ENCODE results near the gene IFNL2.
A peak's percentile ranks its signal among the peaks of the same experiment; 100 is the strongest.
"Not testable (repeated sequence)": the region's sequence is repeated elsewhere in the genome, so short reads cannot be mapped to it uniquely, and the experiment has no call there.

The IFNL2 gene

GRCh38 chr19:39244410-39245100 lies 23.6 kb upstream of the IFNL2 start, which contains the start of gene IFNL3:
Gene IFNL3 (minus strand): TSS chr19:39245006. CDS start chr19:39244967, 39 bp downstream.
- not testable (repeated sequence) for H3K23ac ChIP-seq (ENCODE audit: low read depth, low read length, poor library complexity); H4K91ac ChIP-seq (ENCODE audit: low read depth, low read length, poor library complexity); H2BK120ac ChIP-seq (ENCODE audit: low read depth, low read length); H3K4me3 ChIP-seq (ENCODE audit: low read length in 2 of 2); H3K9me3 ChIP-seq (replicated peaks in 1 of 2; ENCODE audit: control insufficient read depth in 2 of 2, insufficient read depth in 1 of 2, low read depth in 1 of 2, low read length in 2 of 2); H3K9ac ChIP-seq (ENCODE audit: low read depth, low read length, poor library complexity); H3K4me1 ChIP-seq (ENCODE audit: control insufficient read depth in 2 of 2, insufficient read depth in 1 of 2, low read depth in 1 of 2, low read length in 2 of 2); H3K18ac ChIP-seq (ENCODE audit: low read length); DNase-seq (ENCODE audit: low spot score); H3K79me1 ChIP-seq (ENCODE audit: low read depth, low read length); H2BK5ac ChIP-seq (ENCODE audit: low read length); H3K4ac ChIP-seq (ENCODE audit: low read length); H4K8ac ChIP-seq (ENCODE audit: low read depth, low read length); H3K27ac ChIP-seq (replicated peaks; ENCODE audit: low read length); H3K14ac ChIP-seq (ENCODE audit: low read length); H2AK5ac ChIP-seq (ENCODE audit: low read depth, low read length); H2BK12ac ChIP-seq (ENCODE audit: low read length); H3K4me2 ChIP-seq (ENCODE audit: insufficient read depth, low read length, poor library complexity, severe bottlenecking); H2AFZ ChIP-seq (ENCODE audit: low read length); H3K36me3 ChIP-seq (replicated peaks in 1 of 2; ENCODE audit: control insufficient read depth in 2 of 2, insufficient read depth in 2 of 2, low read length in 2 of 2); H2BK15ac ChIP-seq (ENCODE audit: low read length)
- peaks cover 19 to 34% (median 28%) of the 10 kb centered on the region in 3 experiments for H3K27me3 ChIP-seq (ENCODE audit: control insufficient read depth in 3 of 3, insufficient read depth in 3 of 3, low read depth in 1 of 3, low read length in 3 of 3)
- no CpG with 5 or more reads among the region's 12 CpGs for WGBS, 2 donors (ENCODE audit: extremely low coverage in 2 of 2, insufficient read length in 2 of 2, insufficient replicate concordance in 1 of 2)

GRCh38 chr19:39245166-39245565 lies 23.0 kb upstream of the IFNL2 start:
- not testable (repeated sequence) for H2BK120ac ChIP-seq (ENCODE audit: low read depth, low read length); H3K4ac ChIP-seq (ENCODE audit: low read length); H3K4me1 ChIP-seq (ENCODE audit: control insufficient read depth in 2 of 2, insufficient read depth in 1 of 2, low read depth in 1 of 2, low read length in 2 of 2); DNase-seq (ENCODE audit: low spot score); H2BK15ac ChIP-seq (ENCODE audit: low read length); H3K14ac ChIP-seq (ENCODE audit: low read length); H3K4me2 ChIP-seq (ENCODE audit: insufficient read depth, low read length, poor library complexity, severe bottlenecking); H4K91ac ChIP-seq (ENCODE audit: low read depth, low read length, poor library complexity); H2BK5ac ChIP-seq (ENCODE audit: low read length); H3K27ac ChIP-seq (replicated peaks; ENCODE audit: low read length); H4K8ac ChIP-seq (ENCODE audit: low read depth, low read length); H2BK12ac ChIP-seq (ENCODE audit: low read length); H2AFZ ChIP-seq (ENCODE audit: low read length); H3K9ac ChIP-seq (ENCODE audit: low read depth, low read length, poor library complexity); H2AK5ac ChIP-seq (ENCODE audit: low read depth, low read length); H3K79me1 ChIP-seq (ENCODE audit: low read depth, low read length); H3K23ac ChIP-seq (ENCODE audit: low read depth, low read length, poor library complexity); H3K18ac ChIP-seq (ENCODE audit: low read length); H3K36me3 ChIP-seq (replicated peaks in 1 of 2; ENCODE audit: control insufficient read depth in 2 of 2, insufficient read depth in 2 of 2, low read length in 2 of 2); H3K9me3 ChIP-seq (replicated peaks in 1 of 2; ENCODE audit: control insufficient read depth in 2 of 2, insufficient read depth in 1 of 2, low read depth in 1 of 2, low read length in 2 of 2); H3K4me3 ChIP-seq (ENCODE audit: low read length in 2 of 2)
- peaks cover 19 to 37% (median 33%) of the 10 kb centered on the region in 3 experiments for H3K27me3 ChIP-seq (ENCODE audit: control insufficient read depth in 3 of 3, insufficient read depth in 3 of 3, low read depth in 1 of 3, low read length in 3 of 3)
- WGBS, 2 donors (ENCODE audit: extremely low coverage in 2 of 2, insufficient read length in 2 of 2, insufficient replicate concordance in 1 of 2): no CpG with 5 or more reads among the region's 1 CpG

DNA sequence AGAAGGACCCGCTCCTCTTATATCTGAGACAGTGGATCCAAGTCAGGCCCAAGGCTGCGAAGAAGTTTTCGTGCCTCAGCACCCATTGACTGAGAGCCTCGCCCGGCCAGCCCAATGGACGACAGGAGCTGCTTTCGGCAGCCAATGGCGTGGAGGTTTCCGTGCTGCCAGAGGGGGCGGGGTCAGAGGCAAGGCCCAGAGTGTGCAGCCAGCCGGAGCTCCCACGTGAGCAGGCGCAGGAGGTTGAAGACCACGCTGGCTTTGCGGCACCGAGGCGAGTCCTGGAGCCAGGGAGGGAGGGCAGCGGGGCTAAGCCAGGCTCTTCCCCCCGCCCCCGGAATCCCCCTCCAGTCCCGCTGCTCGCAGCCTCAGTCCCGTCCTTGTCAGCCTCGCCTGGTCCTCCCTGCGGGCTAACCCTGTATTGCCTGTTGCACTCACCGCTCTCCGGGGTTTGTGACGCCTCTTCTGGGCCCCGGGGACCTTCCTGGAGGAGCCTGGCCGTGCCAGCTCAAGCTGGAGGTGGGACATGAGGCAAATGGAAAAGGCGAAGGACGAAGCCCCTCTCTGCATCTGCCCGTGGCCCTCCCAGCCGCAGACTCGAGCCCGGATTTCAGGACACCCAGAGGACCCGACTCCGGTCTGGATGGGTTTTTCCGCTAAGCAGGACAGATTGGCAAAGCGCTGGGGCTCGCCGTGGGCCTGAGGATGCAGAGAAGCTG lies 21.1 kb upstream of the IFNL2 start:
- peak overlapping the region; percentile 83 for H2AFZ ChIP-seq (ENCODE audit: low read length)
- peak overlapping the region; percentile 47 for H2BK120ac ChIP-seq (ENCODE audit: low read depth, low read length)
- no peak overlapping the region for H2BK12ac ChIP-seq (ENCODE audit: low read length)
- H3K4me1 ChIP-seq (ENCODE audit: control insufficient read depth in 2 of 2, insufficient read depth in 1 of 2, low read depth in 1 of 2, low read length in 2 of 2): peaks cover 0 to 2% of the 10 kb centered on the region in 2 donors
- no peak overlapping the region for H3K4ac ChIP-seq (ENCODE audit: low read length)
- H3K18ac ChIP-seq (ENCODE audit: low read length): peak overlapping the region; percentile 85
- H3K14ac ChIP-seq (ENCODE audit: low read length): peak overlapping the region; percentile 71
- peaks cover 0 to 9% of the 10 kb centered on the region in 2 donors for H3K9me3 ChIP-seq (replicated peaks in 1 of 2; ENCODE audit: control insufficient read depth in 2 of 2, insufficient read depth in 1 of 2, low read depth in 1 of 2, low read length in 2 of 2)
- no peak overlapping the region for H3K9ac ChIP-seq (ENCODE audit: low read depth, low read length, poor library complexity)
- no peak overlapping the region for H3K27ac ChIP-seq (replicated peaks; ENCODE audit: low read length)
- no CpG with 5 or more reads among the region's 42 CpGs for WGBS, 2 donors (ENCODE audit: extremely low coverage in 2 of 2, insufficient read length in 2 of 2, insufficient replicate concordance in 1 of 2)
- H3K79me1 ChIP-seq (ENCODE audit: low read depth, low read length): no peaks in the 10 kb centered on the region
- H2BK5ac ChIP-seq (ENCODE audit: low read length): peak overlapping the region; percentile 66
- peak overlapping the region; percentile 63 for H2AK5ac ChIP-seq (ENCODE audit: low read depth, low read length)
- peak overlapping the region; percentile 33 for H3K4me2 ChIP-seq (ENCODE audit: insufficient read depth, low read length, poor library complexity, severe bottlenecking)
- peak overlapping the region in 1 of 2 donors; percentile 1 for H3K4me3 ChIP-seq (ENCODE audit: low read length in 2 of 2)
- peaks cover 19 to 50% (median 38%) of the 10 kb centered on the region in 3 experiments for H3K27me3 ChIP-seq (ENCODE audit: control insufficient read depth in 3 of 3, insufficient read depth in 3 of 3, low read depth in 1 of 3, low read length in 3 of 3)
- no peaks in the 10 kb centered on the region for H3K36me3 ChIP-seq (replicated peaks in 1 of 2; ENCODE audit: control insufficient read depth in 2 of 2, insufficient read depth in 2 of 2, low read length in 2 of 2)
- DNase-seq (ENCODE audit: low spot score): no peak
- peak overlapping the region; percentile 17 for H4K8ac ChIP-seq (ENCODE audit: low read depth, low read length)
- H2BK15ac ChIP-seq (ENCODE audit: low read length): peak overlapping the region; percentile 49
- no peak overlapping the region for H4K91ac ChIP-seq (ENCODE audit: low read depth, low read length, poor library complexity)
- peak overlapping the region; percentile 43 for H3K23ac ChIP-seq (ENCODE audit: low read depth, low read length, poor library complexity)
